A549 (cell line): ENCODE results near the gene GRIP2.

Experiments
- CHD2 ChIP-seq: fragments of 150-350 bp; IDR thresholded peaks from 2 replicates; pipeline ENCODE4 v1.6.1; 2014; ENCODE audit warnings: low read length; ENCODE audit not compliant: partially characterized antibody
- EHF ChIP-seq: fragments of 250-450 bp; sonication (Bioruptor Pico); IDR thresholded peaks from 2 replicates; pipeline ENCODE4 v1.5.0; 2020; ENCODE audit warnings: mild to moderate bottlenecking
- HOXA7 ChIP-seq: fragments of 250-450 bp; sonication (Bioruptor Pico); IDR thresholded peaks from 2 replicates; pipeline ENCODE4 v1.5.0; 2020; ENCODE audit warnings: mild to moderate bottlenecking, moderate library complexity
- KDM5A ChIP-seq: fragments of 200-600 bp; sonication (generic); IDR thresholded peaks from 2 replicates; pipeline ENCODE4 v1.6.1; 2016; ENCODE audit warnings: antibody characterized with exemption, mild to moderate bottlenecking
- MAFK ChIP-seq: fragments of 450-650 bp; IDR thresholded peaks from 2 replicates; pipeline ENCODE4 v1.6.1; 2014; ENCODE audit not compliant: partially characterized antibody
- MYC ChIP-seq: IDR thresholded peaks from 2 replicates; pipeline ENCODE4 v1.6.1; 2012; ENCODE audit warnings: mild to moderate bottlenecking, inconsistent platforms, low read length, improper control_type of control experiment, borderline replicate concordance
- PHF8 ChIP-seq: fragments of 200-600 bp; sonication (generic); IDR thresholded peaks from 2 replicates; pipeline ENCODE4 v1.6.1; 2016; ENCODE audit warnings: low read depth, mild to moderate bottlenecking, antibody characterized with exemption, moderate library complexity, borderline replicate concordance
- POLR2A ChIP-seq: IDR thresholded peaks from 2 replicates; pipeline ENCODE4 v1.6.1; 2012; ENCODE audit warnings: mild to moderate bottlenecking, low read length
- RAD21 ChIP-seq, 2 experiments: fragments of >200 bp in 1 of 2; sonication (Bioruptor Twin) in 1 of 2; formaldehyde crosslinking in 1 of 2; IDR thresholded peaks in 1 of 2; conservative IDR thresholded peaks in 1 of 2; 2 replicates in 1 of 2; 3 replicates in 1 of 2; pipeline ENCODE4 v1.6.1; 2012 to 2018; ENCODE audit warnings: inconsistent platforms in 1 of 2
- TF ChIP-seq, protein P1 (sequence below): fragments of >200 bp; sonication (Bioruptor Twin); formaldehyde crosslinking; IDR thresholded peaks from 3 replicates; pipeline ENCODE4 v1.5.1; 2016
- TF ChIP-seq, protein P2 (sequence below): fragments of 150-350 bp; IDR thresholded peaks from 2 replicates; pipeline ENCODE4 v1.6.1; 2014; ENCODE audit warnings: low read depth, mild to moderate bottlenecking, low read length
- TF ChIP-seq, protein P3 (sequence below): IDR thresholded peaks from 2 replicates; pipeline ENCODE4 v1.6.1; 2012

DNA sequence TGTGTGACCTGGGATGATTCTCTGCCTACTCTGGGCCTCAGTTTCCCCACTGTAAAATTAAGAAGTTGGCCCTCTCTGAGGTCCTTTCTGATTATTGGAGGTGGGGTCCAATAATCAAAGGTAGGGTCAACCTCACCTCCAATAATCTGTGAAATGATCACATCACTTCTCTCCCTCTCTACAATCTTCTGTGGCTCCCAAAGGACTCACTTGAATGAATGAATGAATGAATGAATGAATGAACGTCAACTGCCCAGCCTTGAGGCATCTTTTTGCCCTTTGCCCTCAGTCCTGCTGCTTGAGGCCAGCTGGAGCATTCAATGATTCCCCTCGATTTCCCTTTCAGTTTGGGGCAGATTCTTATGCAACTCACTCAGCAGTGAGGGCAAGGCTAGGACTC, 26.7 kb upstream of the GRIP2 start:
- TF ChIP-seq, protein P1, sequence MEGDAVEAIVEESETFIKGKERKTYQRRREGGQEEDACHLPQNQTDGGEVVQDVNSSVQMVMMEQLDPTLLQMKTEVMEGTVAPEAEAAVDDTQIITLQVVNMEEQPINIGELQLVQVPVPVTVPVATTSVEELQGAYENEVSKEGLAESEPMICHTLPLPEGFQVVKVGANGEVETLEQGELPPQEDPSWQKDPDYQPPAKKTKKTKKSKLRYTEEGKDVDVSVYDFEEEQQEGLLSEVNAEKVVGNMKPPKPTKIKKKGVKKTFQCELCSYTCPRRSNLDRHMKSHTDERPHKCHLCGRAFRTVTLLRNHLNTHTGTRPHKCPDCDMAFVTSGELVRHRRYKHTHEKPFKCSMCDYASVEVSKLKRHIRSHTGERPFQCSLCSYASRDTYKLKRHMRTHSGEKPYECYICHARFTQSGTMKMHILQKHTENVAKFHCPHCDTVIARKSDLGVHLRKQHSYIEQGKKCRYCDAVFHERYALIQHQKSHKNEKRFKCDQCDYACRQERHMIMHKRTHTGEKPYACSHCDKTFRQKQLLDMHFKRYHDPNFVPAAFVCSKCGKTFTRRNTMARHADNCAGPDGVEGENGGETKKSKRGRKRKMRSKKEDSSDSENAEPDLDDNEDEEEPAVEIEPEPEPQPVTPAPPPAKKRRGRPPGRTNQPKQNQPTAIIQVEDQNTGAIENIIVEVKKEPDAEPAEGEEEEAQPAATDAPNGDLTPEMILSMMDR = no peak
- TF ChIP-seq CHD2 = no peak
- no peak for TF ChIP-seq RAD21 (conservative IDR thresholded peaks at IDR 0.05 in 1 of 2, IDR thresholded peaks at IDR 0.05 in 1 of 2)
- no peak for TF ChIP-seq POLR2A
- no peak for TF ChIP-seq MAFK
- TF ChIP-seq MYC = no peak
- no peak for TF ChIP-seq KDM5A
- no peak for TF ChIP-seq PHF8
- TF ChIP-seq, protein P2, sequence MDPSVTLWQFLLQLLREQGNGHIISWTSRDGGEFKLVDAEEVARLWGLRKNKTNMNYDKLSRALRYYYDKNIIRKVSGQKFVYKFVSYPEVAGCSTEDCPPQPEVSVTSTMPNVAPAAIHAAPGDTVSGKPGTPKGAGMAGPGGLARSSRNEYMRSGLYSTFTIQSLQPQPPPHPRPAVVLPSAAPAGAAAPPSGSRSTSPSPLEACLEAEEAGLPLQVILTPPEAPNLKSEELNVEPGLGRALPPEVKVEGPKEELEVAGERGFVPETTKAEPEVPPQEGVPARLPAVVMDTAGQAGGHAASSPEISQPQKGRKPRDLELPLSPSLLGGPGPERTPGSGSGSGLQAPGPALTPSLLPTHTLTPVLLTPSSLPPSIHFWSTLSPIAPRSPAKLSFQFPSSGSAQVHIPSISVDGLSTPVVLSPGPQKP = no peak
- TF ChIP-seq HOXA7 (CRISPR knock-in tag) = no peak
- TF ChIP-seq, protein P3, sequence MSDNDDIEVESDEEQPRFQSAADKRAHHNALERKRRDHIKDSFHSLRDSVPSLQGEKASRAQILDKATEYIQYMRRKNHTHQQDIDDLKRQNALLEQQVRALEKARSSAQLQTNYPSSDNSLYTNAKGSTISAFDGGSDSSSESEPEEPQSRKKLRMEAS = no peak
- TF ChIP-seq EHF (CRISPR knock-in tag) = no peak
